ENCODE results near the gene TRMT44. TPM values are rescaled to one million over a fixed set of nuclear protein-coding genes. Genes with fewer than 3 reads are reported as not detected.

Gene TRMT44
- total RNA-seq, 2 donors from 2014 or later = 10.5 to 11.4 TPM

- Histone ChIP-seq H3K9me3 (no peaks in the 10 kb centered on the region), H3K27ac (no peak overlapping the region), H3K4me3 (no peak overlapping the region), H3K36me3 (no peaks in the 10 kb centered on the region), H3K27me3 (no peaks in the 10 kb centered on the region), H3K4me1 (peaks cover 0 to 54% of the 10 kb centered on the region in 2 donors)
- DNase-seq (ENCODE audit: low spot score) = no peak
- no peak for TF ChIP-seq CTCF (IDR thresholded peaks at IDR 0.05)
These were observed 64.7 kb downstream of the TRMT44 start for GRCh38 chr4:8505229-8505628.

- Histone ChIP-seq H3K36me3 (no peaks in the 10 kb centered on the region), H3K27me3 (no peaks in the 10 kb centered on the region), H3K4me1 (peaks cover 0 to 54% of the 10 kb centered on the region in 2 donors), H3K27ac (peak overlapping the region; percentile 70 to 75), H3K9me3 (no peaks in the 10 kb centered on the region), H3K4me3 (no peak overlapping the region)
- TF ChIP-seq CTCF (IDR thresholded peaks at IDR 0.05) = no peak
- DNase-seq (ENCODE audit: low spot score) = no peak
These were observed 65.4 kb downstream of the TRMT44 start for GRCh38 chr4:8506006-8506372.

GRCh38 chr4:8506373-8507195, 66.0 kb downstream of the TRMT44 start:
- Histone ChIP-seq H3K4me1 (peaks cover 0 to 54% of the 10 kb centered on the region in 2 donors), H3K27me3 (no peaks in the 10 kb centered on the region), H3K4me3 (peak overlapping the region in 1 of 2 donors; percentile 3), H3K9me3 (no peaks in the 10 kb centered on the region), H3K27ac (peak overlapping the region; percentile 70 to 75), H3K36me3 (no peaks in the 10 kb centered on the region)
- peak; percentile 74 for DNase-seq (ENCODE audit: low spot score)
- TF ChIP-seq CTCF (IDR thresholded peaks at IDR 0.05) = no peak

- Histone ChIP-seq H3K4me1 (peaks cover 0 to 52% of the 10 kb centered on the region in 2 donors), H3K36me3 (no peaks in the 10 kb centered on the region), H3K9me3 (no peaks in the 10 kb centered on the region), H3K27me3 (no peaks in the 10 kb centered on the region), H3K4me3 (no peak overlapping the region), H3K27ac (peak overlapping the region; percentile 70 to 75)
- no peak for DNase-seq (ENCODE audit: low spot score)
- TF ChIP-seq CTCF (IDR thresholded peaks at IDR 0.05) = no peak
These were observed 66.6 kb downstream of the TRMT44 start for GRCh38 chr4:8507196-8507570.

- Histone ChIP-seq H3K27ac (peak overlapping the region in 1 of 2 donors; percentile 75), H3K4me3 (no peak overlapping the region), H3K27me3 (no peaks in the 10 kb centered on the region), H3K36me3 (no peaks in the 10 kb centered on the region), H3K4me1 (peaks cover 0 to 48% of the 10 kb centered on the region in 2 donors), H3K9me3 (no peaks in the 10 kb centered on the region)
- TF ChIP-seq CTCF (IDR thresholded peaks at IDR 0.05) = no peak
- no peak for DNase-seq (ENCODE audit: low spot score)
These were observed 67.0 kb downstream of the TRMT44 start for GRCh38 chr4:8507624-8508023.

All from right atrium auricular region (tissue), 2 donors.